Stimulated activated CD8-positive, alpha-beta memory T cell treated with anti-CD3 and anti-CD28 coated beads, Interleukin-15, amount 100 ng/mL, for 48 hours (primary cell): Measurements from ENCODE around the gene ZSWIM6.

Source experiments
- DNase-seq, 2 donors: peaks; one replicate each; pipeline ENCODE4 v3.0.0-alpha.2; 2020; ENCODE audit warnings: low read depth in 2 of 2

ZSWIM6 gene

DNA sequence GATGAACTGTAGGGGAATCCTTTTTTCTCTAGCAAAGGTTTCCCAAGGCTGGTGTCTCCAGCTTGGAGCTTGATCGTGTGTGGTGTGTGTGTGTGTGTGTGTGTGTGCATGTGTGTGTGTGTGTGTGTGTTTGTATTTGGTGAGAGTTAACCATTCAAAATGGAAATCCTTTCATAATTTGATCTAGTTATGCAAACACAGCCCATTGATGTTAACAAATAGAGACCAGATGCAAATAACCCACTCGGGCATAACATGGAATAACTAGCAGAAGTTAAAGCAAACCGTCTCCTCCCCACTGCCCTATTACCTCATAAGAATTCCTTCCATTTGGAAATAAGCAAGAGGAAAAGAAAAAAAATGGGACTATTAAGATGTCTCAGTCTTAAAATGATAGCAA, 24.9 kb upstream of the ZSWIM6 start:
- no peak for DNase-seq

DNA sequence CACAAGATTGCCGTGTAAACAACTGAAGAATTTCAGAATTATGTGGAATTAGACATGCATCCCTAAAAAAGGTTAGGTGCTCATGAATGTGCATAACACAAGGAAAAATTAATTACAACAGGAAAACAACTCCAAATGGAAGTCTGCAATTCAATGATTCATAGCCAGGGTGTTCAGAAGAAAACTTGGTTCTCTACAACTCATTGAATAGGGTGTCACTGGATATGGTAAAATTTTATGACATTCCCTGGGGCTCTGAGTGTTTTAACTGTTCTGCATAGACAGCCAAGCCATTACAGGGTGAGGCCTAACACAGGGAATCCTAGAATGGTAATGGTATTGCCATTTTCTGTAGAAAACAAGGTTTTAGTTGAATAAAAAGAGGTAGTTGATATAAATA, 24.4 kb upstream of the ZSWIM6 start:
- DNase-seq: no peak

DNA sequence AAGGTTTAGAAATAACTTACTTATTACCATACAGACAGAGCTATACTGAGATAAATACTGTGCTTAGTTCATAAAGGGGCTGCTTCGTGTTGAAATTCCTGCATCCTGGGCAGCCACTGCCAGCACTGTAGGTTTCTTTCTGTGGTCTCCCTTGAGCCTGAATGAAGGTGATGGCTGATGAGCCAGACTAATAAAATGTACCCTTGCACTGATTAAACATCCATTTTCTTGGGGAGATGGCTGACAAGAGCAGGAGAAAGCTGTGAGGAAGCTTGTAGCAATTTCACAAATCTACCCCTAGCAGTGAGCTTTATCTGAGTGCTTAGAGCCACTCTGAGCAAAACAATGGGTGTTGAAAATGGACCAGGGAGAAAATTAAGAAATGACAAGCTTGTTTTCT, 23.3 kb upstream of the ZSWIM6 start:
- no peak for DNase-seq

DNA sequence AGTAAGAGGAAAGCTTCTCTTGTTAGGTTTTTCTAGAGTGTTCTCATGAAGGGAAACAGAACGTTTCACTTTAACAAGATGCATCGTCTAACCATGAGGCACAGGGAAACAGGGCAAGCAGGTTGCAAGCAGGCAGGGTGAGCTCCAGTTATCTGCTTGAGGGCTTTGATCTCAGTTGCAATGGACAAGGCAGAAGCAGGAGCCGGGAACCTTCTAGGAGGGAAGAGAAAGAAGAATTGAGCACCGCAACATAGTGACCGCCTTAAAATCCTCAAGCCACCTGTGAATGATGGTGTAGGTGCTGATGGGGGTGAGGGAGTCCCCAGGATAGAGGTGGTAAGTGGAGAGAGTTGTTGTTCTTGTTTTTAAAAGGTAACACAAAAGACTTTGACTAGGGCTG, 22.9 kb upstream of the ZSWIM6 start:
- no peak for DNase-seq

DNA sequence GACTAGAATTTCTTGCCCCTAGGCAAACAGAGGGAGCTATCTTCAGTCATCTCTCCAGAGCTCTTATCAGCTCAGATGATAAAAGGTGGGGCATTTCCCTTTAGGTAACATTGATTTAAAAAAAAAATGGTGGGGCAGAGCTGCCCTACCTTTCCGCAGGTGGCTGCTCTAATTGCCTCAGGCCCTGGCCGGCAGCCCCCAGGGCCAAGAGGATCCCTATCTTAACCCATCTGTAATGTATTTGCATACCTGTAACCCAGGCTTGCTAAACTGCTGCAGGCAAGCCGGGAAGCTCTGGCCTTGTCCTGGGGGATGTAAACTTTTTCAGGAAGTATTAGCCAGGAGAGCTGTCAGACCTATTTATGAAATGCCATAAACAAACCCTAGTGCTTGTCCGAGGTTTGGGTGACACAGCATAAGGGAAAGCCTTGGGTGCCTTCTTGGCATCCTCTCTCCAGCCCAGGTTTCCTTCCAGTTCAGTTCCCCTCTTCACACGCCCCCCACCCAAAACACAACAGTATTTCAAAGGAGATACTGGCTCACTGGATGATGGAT, 20.9 kb upstream of the ZSWIM6 start:
- DNase-seq: no peak

DNA sequence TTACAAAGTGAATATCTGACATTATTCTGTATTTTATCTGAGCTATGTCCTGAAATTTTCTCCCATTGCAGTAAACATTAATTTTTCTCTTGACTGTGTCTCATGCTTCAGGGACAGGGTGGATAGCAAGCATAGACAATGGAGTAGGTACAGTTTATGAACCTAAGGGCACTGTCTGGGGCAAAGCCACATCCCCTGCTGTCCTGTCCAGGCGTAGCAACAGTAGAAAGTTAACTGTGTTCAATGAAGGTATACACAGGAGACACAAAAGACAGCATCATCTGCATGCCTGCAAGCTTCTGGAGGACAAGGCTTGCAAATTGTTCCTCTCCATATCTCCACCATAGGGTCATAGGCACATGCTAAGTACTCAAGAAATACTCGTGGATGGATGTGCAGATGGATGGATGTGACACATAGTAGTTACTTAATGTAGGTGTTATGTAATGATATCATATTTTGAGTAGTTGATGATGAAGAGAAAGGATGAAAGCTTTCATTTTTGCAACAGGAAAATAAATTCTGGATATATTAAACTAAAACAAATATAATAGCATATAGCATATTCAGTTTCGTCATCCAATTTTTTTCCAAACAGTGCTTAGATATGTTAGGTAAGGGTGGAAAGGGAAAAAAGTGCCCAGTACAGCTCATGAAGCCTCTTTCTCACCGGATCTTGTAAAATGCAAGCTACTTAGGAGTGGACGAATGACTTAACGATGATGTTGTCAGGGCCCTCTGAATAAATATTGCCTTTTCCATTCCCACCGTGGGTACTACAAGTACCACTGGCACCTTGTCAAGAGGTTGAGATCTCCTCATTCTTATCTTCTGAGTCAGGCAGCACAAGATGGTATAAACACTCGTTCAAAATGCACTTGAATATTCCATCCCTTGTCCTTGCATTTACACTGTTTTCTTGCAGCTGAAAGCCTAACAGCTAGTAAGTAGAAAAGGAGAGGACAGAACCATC, 19.9 kb upstream of the ZSWIM6 start:
- DNase-seq: no peak

DNA sequence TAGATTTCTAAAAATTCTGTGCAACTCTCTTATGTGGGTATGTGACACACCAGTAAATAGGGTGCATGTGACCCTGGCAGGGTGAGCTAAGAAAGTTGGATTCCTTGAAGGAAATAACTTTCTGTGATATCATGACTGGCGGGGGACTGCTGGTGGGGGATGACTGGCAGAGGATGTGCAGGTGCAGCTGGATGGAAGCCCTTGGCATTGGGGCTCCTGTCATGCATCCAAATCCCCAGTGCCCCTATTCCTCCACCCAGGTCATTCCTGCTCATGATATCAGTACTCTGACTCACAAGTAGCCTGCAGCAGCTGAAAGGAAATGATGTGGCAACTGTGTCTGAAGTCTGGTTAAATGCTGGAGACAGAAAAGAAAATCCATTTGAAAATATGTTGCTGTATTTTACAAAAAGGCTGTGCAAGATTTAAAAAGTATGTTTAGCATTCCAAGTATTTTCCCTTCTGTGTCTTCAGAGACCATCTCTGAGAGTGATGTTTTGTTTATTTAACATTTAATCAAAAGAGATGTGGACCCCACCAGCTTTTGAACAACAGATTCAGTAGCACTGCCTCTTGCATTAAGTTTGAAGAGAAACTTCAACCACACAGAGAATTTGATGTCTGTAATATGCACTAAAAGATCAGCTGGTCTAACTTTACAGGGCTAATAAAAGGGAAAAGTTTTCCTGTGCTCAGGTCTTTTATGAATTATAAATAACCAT, 17.9 kb upstream of the ZSWIM6 start:
- DNase-seq: no peak

DNA sequence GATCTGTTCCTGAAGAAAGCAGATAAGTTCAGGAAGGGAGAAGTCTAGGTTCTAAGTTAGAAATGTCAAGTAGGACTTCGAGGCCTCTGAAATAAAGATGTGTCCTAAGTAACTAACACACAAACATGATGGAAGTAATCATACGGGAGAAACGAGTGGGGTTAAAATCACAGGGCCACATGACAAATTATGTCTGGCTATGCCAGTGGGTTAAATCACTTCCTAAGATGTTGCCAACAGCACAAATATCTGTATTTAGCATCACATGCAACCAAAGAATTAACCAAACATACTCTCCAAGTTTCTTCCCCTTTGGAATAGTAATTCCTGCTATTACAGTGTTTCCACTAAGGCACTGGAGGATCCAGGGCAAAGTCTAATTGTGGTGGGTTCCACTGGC, 13.7 kb upstream of the ZSWIM6 start:
- DNase-seq: no peak

DNA sequence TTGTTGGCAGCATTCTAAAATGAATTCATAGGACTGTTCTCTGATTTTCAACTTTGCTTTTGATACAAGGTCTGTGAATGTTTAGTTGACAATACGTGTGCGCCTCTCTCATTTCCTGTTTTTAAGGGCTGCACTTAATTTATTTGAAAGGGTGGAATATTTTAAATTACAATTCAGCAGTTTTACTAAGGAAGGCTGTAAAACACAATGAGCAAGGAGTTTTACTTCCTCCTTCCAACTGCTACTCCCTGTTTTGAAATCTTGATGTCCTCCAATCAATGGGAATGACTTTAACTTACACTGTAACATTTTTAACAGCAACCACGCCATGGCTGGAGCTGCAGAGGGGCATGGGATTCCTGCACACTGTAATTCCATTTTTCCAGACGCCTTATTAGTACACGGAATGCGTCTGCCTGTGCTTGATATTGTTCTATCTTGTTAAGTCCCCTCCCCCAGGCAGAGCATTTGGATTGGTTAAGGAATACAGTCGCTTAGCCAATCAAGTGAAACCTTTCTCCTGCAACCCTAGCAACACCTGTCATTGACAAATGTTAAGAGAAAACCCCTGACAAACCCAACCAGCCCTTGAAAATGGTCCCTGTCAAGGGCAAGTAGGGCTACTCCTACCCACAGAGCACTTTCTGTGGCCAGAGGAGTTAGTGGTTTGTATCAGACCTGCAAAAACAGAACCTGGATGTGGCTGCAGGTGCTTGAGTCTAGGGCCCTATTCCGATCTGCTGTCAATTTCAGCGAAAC, 12.5 kb upstream of the ZSWIM6 start:
- DNase-seq: no peak

DNA sequence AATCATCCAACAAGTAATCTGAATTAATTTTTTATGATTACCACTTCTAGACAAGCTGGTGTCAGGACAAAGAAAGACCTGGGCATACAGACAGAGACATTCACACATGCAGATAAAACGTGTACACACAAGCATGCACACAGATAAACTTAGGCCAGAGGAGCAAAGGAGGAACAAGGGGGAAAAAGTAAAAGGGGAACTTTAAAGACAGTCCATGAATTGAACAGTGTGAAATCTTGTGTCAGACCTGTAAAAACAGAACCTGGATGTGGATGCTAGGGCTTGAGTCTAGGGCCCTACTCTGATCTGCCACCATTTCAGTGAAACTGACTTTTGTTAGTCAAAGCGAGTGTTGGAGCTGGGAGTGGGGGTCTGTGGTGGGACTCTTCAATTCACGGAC, 11.2 kb upstream of the ZSWIM6 start:
- no peak for DNase-seq

DNA sequence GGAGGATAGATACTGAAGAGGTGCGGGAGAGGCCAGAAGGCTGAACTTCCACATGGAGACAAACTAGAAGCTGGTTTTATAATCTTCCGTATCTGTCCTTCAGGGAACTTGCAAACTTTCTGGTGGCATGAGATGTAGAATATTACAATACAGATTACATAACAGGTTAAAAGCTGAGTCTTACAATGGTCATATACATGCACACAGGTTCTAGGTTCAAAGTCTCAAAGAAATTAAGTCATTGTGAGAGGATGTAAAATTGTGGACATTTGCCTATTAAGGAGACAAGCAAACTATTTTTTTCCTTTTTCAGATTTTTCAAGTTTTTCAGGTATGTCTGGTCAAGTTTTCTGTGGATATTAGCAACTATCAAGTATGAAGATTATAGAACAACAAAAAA, 10.4 kb upstream of the ZSWIM6 start:
- DNase-seq: no peak

DNA sequence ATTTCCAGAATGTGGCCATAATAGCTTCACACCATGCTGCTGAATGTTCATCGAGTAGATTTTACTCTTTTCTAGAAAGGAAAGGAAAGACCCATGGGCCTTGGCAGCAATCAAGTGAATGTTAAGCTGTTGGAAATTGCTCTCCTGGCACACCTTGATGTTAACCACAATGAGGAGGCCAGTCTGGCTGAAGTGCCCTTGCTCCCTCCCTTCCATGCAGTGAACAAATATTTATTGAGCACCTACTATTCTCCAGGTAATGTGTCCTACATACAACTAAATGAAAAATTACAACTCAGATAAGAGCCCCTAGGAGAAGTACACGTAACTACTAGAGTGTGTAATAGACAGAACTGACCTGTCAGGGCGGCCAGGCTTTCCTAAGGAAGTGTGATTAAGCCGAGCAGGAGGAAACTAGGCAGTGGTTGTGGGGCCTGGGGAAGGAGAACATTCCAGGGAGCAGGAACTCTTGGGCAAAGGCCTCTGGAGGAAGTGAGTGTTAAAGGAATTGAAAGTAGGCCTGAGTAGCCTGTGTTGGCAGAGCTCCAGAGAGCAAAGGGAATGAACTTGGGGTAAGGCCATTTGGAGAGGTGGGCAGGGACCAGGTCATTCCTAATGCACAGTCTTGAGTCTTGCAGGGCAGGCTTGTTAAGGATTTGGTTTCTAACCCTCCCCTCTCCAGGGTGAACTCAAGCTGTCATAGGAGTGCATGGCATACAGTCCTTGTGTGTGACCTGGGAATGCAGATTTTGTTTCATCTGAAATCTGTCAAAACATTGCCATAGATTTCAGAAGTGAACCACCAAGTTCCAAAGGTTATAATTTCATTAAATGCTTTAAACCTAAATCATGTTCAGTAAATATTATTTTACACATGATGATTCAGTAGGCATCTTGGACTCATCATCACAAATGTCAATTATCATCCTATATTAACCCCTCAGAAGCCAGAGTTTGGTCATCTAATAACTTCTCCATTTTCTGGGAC, 9.0 kb upstream of the ZSWIM6 start:
- no peak for DNase-seq

DNA sequence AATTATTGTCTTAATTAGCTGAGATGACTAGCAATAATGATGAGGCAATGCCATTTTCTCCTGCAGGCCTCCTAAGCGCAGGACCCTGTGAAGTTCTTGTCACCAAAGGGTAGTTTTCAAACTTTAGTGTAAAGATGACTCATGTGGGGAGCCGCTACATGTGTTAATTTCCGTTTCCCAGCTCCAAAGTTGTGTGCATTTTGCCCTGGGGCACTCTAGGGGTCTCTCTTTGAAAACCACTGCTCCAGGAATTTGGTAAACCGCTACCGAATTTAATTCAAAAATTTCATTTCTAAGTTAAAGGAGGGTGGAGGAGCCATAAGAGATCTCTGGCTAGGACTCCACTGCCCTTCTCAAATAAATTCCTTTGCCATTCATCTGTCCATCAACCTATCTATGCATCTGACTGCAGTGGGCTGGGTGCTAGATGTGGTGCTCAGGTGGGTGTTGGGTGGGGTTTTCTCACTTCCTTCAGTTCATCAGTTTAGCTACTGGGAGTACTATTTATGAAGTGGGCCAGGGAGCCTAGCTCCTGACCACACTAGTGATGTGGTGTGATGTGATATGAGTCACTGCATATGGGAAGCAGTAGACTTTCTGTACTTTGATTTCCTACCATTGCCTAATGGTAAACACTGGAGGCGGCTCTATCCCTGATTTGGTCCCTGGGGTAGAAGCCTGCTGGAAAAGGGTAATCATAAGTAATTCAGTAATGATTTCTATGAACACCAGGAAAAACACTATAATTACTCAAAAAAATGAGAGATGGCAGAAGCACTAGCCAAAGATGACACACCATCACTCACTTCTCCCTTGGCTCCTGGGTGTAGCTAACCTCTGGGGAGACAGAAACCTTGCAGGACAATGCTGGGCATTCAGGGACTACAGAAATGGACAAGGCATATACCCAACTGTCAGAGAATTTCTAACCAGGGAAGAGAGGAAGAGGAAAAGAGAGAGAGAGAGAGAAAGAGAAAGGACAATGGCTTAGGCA, 4.0 kb upstream of the ZSWIM6 start:
- DNase-seq: peak in 1 of 2 donors; percentile 28

DNA sequence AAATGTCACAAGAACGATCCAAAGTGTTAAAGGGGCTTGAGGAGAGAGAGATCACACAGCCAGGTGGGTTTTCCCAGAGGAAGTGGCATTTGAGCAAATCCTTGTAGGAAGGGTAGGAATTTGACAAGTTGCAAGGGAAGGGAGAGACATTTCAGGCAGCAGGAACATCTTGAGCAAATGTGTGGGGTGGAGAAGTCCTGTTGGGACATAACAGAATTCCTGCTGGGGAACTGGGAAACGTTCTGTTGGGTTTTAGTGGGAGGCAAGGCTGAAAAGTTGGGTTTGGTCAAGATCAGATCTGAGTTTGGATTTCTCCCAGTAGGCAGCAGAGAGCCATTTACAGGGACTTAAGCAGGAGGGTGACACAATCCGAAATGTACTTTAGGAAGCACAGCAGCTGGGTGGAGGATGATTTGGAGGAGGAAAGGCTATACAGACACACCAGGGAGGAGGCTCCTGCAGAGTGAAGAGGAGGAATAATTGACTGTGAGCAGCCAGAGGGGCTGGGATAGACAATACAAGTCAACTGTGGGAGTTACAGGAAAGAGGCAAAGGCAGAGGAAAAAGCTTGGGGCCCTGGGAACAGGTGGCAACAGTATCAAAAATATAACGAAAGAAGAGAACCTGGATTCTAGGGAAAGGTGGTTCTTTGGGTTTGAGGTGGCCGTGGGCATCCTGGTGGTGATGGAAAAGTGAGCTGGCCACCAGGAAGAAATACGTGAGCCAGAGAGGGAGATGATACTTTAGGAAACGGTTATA, 3.1 kb upstream of the ZSWIM6 start:
- DNase-seq: no peak

DNA sequence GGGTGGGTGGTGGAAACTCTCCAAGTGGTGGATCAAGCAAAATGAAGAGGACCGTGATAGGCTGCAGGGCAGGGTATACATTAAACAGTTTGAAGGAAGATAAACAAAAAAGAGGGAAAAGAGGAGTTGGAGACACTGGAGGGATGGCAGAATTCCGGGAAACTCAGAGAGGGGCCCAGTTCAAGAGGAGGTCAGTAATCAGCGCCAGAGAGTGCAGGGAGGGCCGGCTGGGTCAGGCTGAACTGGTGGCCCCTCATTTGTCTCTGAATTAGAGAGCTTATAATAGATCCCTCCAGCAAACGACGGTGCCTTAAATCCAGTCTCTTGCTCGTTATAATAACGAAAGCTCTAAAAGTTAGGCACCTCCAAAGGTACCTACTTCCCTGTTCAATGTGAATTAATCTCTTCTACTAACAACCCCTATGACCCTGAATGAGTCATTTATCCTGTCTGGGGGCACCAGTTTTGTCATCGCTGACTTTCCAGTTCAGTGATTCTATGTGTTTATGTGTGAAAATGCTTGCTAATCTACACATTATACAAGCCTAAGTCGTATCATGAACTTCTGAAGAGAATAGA, 2.4 kb upstream of the ZSWIM6 start:
- DNase-seq: no peak

DNA sequence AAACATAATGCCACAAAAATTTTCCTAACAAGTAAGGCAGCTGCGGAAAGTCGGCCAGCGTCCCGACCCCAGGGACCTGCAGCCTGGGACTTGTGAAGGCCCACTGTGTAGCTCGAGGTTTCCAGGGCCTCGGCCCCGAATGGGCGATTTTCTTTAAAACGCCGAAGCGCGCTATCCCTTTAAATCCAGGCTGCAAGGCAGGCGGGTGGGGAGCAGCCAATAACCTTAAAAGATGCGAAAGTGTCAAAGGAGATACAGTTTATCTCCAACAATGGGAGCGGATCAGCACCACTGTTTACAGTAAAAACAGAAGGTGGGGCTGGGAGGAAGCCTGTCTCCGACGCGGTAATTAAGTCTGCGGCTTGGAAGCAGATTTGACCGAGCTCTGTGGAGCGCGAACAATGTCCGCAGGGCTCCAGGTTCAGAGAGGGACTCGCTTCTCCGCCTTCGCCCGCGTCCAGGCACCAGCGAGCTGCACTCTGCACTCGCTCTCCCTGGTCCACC, 1.7 kb upstream of the ZSWIM6 start:
- DNase-seq: no peak

DNA sequence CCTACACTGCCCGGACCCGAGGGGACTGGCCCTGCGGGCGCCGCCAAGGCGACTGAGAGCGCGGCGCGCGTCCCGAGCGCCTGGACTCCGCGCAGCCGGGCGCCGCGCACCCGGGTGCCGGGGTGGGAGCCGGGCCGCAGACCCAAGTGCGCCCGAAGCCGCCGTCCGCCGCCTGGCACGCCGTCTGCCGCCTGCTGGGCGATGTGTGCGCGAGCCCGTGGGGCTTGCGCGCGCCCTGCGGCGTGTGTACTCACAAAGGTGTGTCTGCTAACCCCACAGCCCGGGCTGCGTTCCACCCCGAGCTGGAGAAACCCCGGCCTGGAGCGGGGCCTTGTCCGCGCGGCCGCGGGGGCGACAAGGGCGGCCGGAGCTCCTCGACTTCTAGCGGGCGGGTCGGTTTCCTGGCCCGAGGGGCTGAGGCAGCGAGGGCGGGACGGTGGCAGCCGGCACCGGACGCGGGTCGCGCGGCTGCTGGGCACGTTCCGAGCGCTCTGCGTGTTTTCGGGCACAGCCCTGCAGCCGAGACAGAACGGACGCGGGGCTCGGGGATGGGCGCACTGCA, 1.1 kb upstream of the ZSWIM6 start:
- DNase-seq: peak; percentile 53 to 62

DNA sequence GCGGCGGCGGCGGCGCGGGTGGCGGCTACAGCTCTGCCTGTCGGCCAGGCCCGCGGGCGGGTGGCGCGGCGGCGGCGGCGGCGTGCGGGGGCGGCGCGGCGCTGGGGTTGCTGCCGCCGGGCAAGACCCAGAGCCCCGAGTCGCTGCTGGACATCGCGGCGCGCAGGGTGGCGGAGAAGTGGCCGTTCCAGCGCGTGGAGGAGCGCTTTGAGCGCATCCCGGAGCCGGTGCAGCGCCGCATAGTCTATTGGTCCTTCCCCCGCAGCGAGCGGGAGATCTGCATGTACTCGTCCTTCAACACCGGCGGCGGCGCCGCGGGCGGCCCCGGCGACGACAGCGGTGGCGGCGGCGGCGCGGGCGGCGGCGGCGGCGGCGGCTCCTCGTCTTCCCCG, 296 bp downstream of the ZSWIM6 start:
- no peak for DNase-seq
